GM10266 (cell line): ENCODE results near the gene SLC6A4.
"Not testable (repeated sequence)": the region's sequence is repeated elsewhere in the genome, so short reads cannot be mapped to it uniquely, and the experiment has no call there.

Source experiments
- DNase-seq: peaks from one replicate; pipeline ENCODE4 v3.0.0; 2012; ENCODE audit errors: extremely low spot score
- CTCF ChIP-seq: IDR thresholded peaks from 2 replicates; pipeline ENCODE4 v1.5.1; 2012; ENCODE audit warnings: mild to moderate bottlenecking, low read depth; ENCODE audit not compliant: control insufficient read depth, insufficient read depth; ENCODE audit errors: missing control alignments

SLC6A4 gene

GRCh38 chr17:30203471-30203981 is 32.0 kb downstream of the SLC6A4 start:
- peak; percentile 12 for TF ChIP-seq CTCF
- DNase-seq = no peak

- DNase-seq = not testable (repeated sequence)
Observed at GRCh38 chr17:30200656-30201055, 34.8 kb downstream of the SLC6A4 start.

- TF ChIP-seq CTCF = no peak
- DNase-seq = no peak
Observed at GRCh38 chr17:30200106-30200505, 35.4 kb downstream of the SLC6A4 start.

GRCh38 chr17:30199600-30199999 is 35.9 kb downstream of the SLC6A4 start:
- TF ChIP-seq CTCF = no peak
- DNase-seq = no peak

GRCh38 chr17:30197416-30197815 is 38.1 kb downstream of the SLC6A4 start:
- no peak for DNase-seq
- no peak for TF ChIP-seq CTCF

- TF ChIP-seq CTCF = no peak
- DNase-seq = no peak
Observed at GRCh38 chr17:30196504-30196903, 39.0 kb downstream of the SLC6A4 start.

- DNase-seq = no peak
- no peak for TF ChIP-seq CTCF
Observed at GRCh38 chr17:30191072-30191471, 44.4 kb downstream of the SLC6A4 start.
